ENCODE measurements around the gene MYLK2.

Gene MYLK2

DNA sequence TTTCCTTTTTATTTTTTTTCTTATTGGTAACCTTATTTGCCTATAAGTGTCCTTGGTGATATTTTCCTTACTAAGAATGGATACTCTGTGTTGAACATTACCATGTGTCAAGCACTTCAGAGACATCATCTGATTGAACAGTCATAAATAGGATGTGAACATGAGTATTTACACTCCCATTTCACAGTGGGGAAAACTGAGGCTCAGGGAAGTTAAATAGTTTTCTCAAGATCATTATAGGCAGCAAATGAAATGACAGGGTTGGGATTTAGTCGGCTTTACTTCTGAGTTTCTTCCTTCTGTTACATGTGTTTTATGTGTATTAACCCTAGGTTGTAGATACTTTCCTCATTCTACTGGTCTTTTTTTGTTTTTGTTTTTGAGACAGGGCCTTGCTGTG is 44.7 kb upstream of the MYLK2 start:
- H3K27me3 ChIP-seq (ENCODE audit: control insufficient read depth, low read length): no peaks in the 10 kb centered on the region
- H3K79me2 ChIP-seq (ENCODE audit: control insufficient read depth, low read length): peaks cover 14% of the 10 kb centered on the region
- H3K36me3 ChIP-seq (ENCODE audit: control insufficient read depth, low read length): peaks cover 88% of the 10 kb centered on the region
- H3F3A ChIP-seq (ENCODE audit: control insufficient read depth, insufficient read depth): no peaks in the 10 kb centered on the region
- no peaks in the 10 kb centered on the region; the same call in 1 of the 2 replicates for H4K20me1 ChIP-seq (ENCODE audit: control insufficient read depth, insufficient read depth, low read depth, low read length)
- H3K9me2 ChIP-seq (replicated peaks; ENCODE audit: control insufficient read depth, low read length): no peaks in the 10 kb centered on the region
- no peaks in the 10 kb centered on the region for H3K9me3 ChIP-seq (ENCODE audit: control insufficient read depth, insufficient read depth, low read length)
- no peak overlapping the region for H3K4me2 ChIP-seq (ENCODE audit: low read length)
- TF ChIP-seq, protein P1, sequence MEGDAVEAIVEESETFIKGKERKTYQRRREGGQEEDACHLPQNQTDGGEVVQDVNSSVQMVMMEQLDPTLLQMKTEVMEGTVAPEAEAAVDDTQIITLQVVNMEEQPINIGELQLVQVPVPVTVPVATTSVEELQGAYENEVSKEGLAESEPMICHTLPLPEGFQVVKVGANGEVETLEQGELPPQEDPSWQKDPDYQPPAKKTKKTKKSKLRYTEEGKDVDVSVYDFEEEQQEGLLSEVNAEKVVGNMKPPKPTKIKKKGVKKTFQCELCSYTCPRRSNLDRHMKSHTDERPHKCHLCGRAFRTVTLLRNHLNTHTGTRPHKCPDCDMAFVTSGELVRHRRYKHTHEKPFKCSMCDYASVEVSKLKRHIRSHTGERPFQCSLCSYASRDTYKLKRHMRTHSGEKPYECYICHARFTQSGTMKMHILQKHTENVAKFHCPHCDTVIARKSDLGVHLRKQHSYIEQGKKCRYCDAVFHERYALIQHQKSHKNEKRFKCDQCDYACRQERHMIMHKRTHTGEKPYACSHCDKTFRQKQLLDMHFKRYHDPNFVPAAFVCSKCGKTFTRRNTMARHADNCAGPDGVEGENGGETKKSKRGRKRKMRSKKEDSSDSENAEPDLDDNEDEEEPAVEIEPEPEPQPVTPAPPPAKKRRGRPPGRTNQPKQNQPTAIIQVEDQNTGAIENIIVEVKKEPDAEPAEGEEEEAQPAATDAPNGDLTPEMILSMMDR (IDR thresholded peaks at IDR 0.05; ENCODE audit: low read depth, low read length, poor library complexity, severe bottlenecking): no peak
- no peak for TF ChIP-seq EZH2phosphoT487 (IDR thresholded peaks at IDR 0.05; ENCODE audit: borderline replicate concordance, low read length)
- no peaks in the 10 kb centered on the region for H3K4me1 ChIP-seq (ENCODE audit: control insufficient read depth, low read length)
- H3K27ac ChIP-seq (ENCODE audit: low read depth, low read length): no peak overlapping the region
- H3K4me3 ChIP-seq (ENCODE audit: low read length): no peak overlapping the region

DNA sequence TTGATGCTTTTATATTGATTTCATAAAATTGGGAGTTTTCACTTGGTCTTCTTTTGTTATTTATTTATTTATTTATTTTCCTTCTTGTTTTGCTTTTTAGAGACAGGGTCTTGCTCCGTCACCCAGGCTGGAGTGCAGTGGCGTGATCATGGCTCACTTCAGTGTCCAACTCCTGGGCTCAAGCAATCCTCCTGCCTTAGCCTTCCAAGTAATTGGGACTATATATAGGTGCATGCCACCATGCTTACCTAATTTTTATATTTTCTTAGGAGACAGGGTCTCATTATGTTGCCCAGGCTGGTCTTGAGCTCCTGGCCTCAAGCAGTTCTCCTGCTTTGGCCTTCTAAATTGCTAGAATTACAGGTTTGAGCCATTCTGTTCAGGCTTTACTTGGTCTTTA is 38.3 kb upstream of the MYLK2 start:
- Histone ChIP-seq H3K4me2 (ENCODE audit: low read length) (no peak overlapping the region), H3K4me3 (ENCODE audit: low read length) (no peak overlapping the region), H4K20me1 (ENCODE audit: control insufficient read depth, insufficient read depth, low read depth, low read length) (no peaks in the 10 kb centered on the region; the same call in 1 of the 2 replicates), H3K79me2 (ENCODE audit: control insufficient read depth, low read length) (no peaks in the 10 kb centered on the region), H3K9me3 (ENCODE audit: control insufficient read depth, insufficient read depth, low read length) (no peaks in the 10 kb centered on the region), H3F3A (ENCODE audit: control insufficient read depth, insufficient read depth) (no peaks in the 10 kb centered on the region), H3K27me3 (ENCODE audit: control insufficient read depth, low read length) (no peaks in the 10 kb centered on the region), H3K4me1 (ENCODE audit: control insufficient read depth, low read length) (no peaks in the 10 kb centered on the region), H3K9me2 (replicated peaks; ENCODE audit: control insufficient read depth, low read length) (no peaks in the 10 kb centered on the region), H3K27ac (ENCODE audit: low read depth, low read length) (no peak overlapping the region), H3K36me3 (ENCODE audit: control insufficient read depth, low read length) (peaks cover 94% of the 10 kb centered on the region)
- TF ChIP-seq, protein P1 (IDR thresholded peaks at IDR 0.05; ENCODE audit: low read depth, low read length, poor library complexity, severe bottlenecking): no peak

DNA sequence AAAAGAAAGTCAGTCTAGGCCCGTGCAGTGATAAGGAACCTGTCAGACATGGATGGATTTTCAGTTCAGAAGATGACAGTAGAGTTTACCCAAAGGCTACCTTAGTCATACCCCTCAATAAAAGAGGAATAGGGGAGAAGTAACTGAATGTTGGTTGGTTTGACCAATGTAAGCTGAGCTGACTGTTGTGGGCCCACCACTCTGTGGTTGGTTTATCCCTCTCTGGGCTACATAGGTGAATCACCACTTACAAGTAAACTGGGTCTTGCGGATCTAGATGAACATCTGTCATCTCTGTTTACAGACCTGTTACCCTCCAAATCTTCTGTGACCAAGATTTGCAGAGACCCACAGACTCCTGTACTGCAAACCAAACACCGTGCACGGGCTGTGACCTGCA is 37.2 kb upstream of the MYLK2 start:
- TF ChIP-seq EZH2phosphoT487 (IDR thresholded peaks at IDR 0.05; ENCODE audit: borderline replicate concordance, low read length): no peak
- TF ChIP-seq, protein P1 (IDR thresholded peaks at IDR 0.05; ENCODE audit: low read depth, low read length, poor library complexity, severe bottlenecking): no peak
- Histone ChIP-seq H3K4me3 (ENCODE audit: low read length) (no peak overlapping the region), H3K79me2 (ENCODE audit: control insufficient read depth, low read length) (no peaks in the 10 kb centered on the region), H4K20me1 (ENCODE audit: control insufficient read depth, insufficient read depth, low read depth, low read length) (no peaks in the 10 kb centered on the region; the same call in 1 of the 2 replicates), H3K4me1 (ENCODE audit: control insufficient read depth, low read length) (no peaks in the 10 kb centered on the region), H3K9me2 (replicated peaks; ENCODE audit: control insufficient read depth, low read length) (no peaks in the 10 kb centered on the region), H3K27ac (ENCODE audit: low read depth, low read length) (no peak overlapping the region), H3K9me3 (ENCODE audit: control insufficient read depth, insufficient read depth, low read length) (no peaks in the 10 kb centered on the region), H3K36me3 (ENCODE audit: control insufficient read depth, low read length) (peaks cover 95% of the 10 kb centered on the region), H3K27me3 (ENCODE audit: control insufficient read depth, low read length) (no peaks in the 10 kb centered on the region), H3F3A (ENCODE audit: control insufficient read depth, insufficient read depth) (no peaks in the 10 kb centered on the region), H3K4me2 (ENCODE audit: low read length) (no peak overlapping the region)

Data from DOHH2 (cell line).